KBM-7 (cell line): ENCODE data around the gene ANKDD1B.

Experiments
- DNase-seq: peaks from one replicate; pipeline ENCODE4 v3.0.0-alpha.2; 2015
- in situ Hi-C: fragments of 300-500 bp; cut with MboI; formaldehyde crosslinking; loops from 2 replicates; pipeline ENCODE4 v1.14.3; 2020; ENCODE audit warnings: low sequenced_read_pairs, low pct_unique_long_range_greater_than_20kb, mixed read lengths

The ANKDD1B gene

DNA sequence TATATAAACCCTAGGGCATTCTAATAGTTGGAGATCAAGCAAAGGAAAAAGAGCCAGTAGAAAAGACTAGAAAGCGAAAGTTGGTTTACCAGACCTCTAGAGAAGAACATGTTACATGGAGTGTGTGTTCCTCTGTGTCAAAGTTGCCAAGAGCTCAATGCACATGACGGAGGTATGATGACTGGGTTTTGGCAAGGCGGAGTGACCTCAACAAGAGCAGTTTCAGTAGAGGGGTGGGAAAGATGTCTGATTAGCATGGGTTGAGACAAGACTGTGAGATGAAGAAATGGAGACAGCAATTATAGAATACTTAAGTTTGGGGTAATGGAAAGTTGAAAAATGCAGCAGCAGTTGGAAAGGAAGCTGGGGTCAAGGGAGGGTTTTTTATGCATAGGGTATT, 1.6 kb downstream of the ANKDD1B start:
- DNase-seq = no peak
- in situ Hi-C loops = no loop called here

DNA sequence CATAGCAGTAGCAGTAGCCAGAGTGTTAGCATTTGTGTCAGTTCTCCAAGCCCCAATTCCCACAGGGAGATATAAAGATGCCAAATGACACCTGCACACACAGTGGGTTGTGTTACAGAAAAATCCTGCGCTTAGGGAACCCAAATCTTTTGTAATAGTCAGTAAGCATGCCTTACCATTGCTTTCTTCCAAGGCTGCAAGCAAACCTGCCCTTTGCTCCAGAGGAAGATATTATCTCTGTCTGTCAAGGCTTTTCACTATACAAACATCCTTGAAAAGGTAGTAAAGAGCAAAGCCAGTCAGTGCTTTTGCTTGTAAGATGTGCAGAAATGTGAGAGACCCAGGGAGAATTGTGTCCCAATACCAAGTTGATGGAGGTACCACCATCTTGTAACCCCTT, 2.9 kb downstream of the ANKDD1B start:
- in situ Hi-C loops = no loop called here
- DNase-seq = no peak

DNA sequence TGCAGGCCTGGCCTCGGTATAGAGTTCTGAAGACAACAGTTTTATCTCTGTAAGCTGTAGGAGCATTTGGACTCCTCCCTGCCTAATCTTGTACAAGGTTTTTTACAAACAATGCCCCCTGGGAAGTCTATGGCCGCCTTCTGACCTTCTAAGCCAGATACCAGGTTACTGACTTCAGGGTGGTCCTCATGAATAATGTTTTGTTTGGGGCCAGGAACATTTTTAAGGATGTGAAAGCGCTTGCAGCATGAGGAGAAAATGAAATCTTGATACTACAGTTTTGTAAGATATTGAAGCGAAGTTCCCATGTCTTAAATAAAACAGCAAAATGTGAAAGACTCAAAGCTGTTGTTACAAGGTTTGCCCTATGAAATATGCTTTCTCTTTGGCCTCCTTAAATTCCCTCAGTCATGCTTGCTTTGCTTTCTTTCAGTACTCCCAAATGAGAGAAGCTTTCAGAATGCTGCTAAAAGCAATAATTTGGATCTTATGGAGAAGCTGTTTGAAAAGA, 5.2 kb downstream of the ANKDD1B start:
- DNase-seq = no peak
- in situ Hi-C loops = no loop called here

DNA sequence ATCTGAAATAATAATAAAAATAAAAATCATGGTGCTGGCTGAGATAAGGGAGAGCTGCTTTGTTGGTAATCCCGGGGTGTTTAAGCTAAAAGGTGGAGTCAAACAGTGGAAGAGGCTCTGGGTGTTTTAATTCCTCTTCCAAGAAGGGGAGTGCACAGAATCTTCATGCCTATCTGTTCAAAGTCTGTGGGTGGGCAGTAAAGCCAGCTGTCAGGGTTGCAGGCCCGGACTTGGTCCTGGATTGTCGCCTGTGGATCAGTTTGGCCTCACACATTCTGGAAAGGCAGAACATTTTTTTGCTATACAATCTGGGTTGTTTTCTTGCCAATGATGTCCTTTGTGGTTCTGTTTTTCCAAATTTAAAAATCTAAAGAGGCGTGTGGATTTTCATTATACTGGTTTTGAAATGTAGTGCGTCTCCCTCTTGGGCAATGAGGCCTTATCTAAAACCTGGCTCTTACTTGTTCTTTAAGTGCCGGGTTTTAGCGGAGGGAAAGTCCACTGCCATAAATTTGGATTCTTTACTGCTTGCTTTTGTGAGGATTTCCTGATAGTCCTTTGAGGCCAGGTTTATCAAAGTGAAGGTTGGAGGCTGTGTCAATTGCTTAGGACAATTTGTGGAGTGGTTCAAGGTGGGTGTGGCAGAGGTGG, 5.8 kb downstream of the ANKDD1B start:
- DNase-seq = no peak
- in situ Hi-C loops = no loop called here

DNA sequence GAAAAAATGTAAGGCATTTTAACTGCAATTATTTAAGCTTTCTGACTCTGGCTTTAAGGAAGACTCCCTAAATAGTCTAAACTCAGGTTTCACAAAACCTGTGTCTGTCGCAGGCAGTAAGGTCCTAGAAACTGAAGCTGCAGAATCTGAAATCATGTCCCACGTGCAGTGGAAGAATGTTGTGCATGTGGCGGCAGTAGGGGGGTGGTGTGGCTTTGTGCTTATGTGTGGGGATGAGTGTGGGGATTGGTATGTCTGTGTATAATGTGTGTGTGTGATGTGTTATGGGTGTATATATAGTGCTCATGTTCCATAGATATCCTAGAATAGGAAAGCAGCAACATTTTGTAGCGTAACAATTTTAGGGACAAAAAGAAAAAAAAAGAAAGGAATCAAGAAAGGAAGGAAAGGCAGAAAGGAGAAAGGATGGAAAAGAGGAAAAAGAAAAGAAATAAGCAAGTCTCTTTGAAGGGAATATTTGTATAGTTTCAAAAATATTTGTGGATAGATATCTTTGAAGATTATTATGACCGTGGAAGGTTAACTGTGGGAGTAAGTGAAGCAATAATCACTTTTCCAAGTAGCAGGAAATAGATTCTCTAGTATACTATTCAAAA, 6.6 kb downstream of the ANKDD1B start:
- in situ Hi-C loops = no loop called here
- no peak for DNase-seq

DNA sequence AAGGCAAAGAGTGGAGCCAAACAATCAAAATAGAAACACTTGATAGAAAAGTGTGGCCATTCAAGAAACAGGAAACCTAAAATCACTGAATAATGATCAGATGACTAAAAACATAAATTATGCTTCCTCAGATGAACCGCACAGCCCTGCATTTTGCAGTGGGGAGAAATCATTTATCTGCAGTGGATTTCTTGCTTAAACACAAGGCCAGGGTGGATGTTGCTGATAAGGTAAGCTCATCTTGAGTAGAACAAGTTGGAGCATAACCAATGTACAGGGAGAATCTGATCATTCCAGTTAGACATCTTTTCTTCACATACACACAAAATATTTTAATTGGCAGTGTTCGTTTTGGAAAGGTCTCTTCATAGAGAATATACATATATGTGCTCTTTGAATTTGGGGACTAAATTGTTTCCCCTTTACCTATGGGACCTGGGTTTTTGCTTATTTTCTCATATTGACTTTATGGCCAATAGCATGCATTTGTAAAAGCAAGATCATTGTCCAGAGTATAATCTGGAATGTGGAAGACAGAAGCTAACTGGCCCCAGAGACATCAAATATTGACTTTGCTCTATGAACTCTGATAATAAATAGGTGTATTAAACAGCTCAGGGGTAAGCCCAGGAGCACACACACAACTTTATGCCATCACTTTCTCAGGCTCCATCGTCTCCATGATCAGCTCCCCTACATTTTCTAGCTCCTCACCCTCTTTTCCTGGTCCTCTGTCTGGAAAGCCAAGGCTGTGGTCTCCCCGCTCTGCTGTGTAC, 9.1 kb downstream of the ANKDD1B start:
- no peak for DNase-seq
- in situ Hi-C loops = no loop called here

DNA sequence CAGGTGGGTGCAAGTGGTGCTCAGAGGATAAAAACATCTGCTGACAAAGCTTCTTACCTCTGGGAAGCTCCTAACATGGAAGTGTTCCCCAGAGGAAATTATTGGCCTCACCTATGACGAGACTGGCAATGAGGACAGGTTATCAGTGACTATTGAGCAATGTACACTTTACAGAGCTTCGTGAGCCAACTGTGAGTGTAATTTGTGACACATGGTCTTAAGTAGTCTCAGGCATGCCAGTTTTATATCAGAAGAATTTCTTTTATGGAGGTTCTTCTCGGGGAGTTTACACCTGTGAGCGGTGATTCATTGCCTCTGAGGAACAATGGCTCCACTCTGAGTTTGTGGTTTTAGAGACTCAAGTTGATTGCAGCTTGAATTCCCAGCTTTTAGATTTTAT, 11.3 kb downstream of the ANKDD1B start:
- no peak for DNase-seq
- in situ Hi-C loops = no loop called here

DNA sequence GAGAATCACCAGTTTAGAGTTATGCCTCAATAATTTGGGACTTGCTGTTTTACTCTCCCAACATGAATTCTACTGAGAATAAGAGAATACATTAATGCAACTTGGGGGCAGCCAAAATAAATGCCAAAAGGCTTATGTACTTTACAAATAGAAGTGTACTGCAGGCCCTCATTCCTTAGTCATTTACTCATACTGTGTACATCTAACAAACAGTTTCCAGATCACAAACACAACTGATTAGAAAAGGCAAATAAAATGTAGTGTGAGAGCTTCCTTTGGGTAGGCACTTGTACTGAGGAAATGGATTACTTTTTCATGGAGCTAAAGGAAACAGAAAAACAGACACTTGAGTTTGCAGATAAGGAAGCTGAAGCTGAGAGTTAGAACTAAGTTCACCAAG, 12.6 kb downstream of the ANKDD1B start:
- DNase-seq = no peak
- in situ Hi-C loops = no loop called here

DNA sequence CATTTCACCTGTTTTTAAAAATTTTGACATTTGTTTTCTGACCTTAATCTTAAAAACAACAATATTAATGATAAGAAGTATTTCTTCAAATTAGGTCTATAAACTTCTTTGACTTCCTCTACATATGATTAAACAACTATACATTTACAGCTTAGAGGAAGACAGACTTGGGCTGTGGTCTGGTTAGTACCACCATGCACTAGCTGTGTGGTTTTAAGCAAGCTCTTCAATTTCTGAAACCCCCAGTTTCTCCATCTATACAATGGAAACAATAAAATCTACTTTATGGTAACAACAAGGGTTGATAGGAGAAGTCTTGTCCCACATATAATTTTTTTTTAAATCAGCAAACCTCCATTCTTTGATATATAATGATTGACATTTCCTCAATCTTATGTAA, 15.7 kb downstream of the ANKDD1B start:
- no peak for DNase-seq
- in situ Hi-C loops = no loop called here

DNA sequence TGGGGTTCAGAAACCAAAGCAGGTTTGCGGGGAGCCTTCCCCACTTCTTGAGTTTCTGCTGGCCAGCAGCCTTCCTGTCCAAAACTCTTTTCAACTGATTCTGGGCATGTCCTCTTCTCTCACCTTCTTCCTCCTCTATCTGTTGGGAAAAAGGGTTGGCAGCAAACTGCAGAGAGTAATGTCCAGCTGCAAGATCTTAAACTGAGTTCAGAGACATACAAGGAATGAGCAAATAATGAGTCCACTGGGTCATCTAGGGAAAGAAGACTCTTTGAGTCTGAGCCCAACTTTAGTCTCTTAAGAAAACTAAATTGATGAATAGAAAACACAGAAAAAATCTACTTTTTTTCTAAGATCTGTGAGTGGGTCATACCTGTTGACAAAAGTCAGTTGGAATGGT, 16.5 kb downstream of the ANKDD1B start:
- no peak for DNase-seq
- in situ Hi-C loops = no loop called here

DNA sequence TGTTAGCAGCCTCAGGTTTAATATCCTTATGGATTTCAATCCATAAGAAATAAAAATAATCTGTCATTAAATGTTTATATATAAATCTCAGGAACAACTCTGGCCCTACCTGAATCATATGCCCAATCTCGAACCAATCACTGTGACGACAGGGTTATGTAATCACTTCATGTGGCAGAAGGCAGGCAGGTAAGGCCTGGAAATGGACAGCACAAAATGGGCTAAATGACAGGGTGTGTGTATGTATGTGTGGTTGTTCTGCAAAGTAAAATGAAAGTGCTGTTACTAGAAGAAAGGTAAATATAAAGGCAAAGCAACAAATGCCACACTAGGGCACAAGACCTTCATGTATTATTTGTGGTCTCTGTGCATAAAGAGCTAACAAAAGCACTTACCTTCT, 19.6 kb downstream of the ANKDD1B start:
- in situ Hi-C loops = no loop called here
- no peak for DNase-seq

DNA sequence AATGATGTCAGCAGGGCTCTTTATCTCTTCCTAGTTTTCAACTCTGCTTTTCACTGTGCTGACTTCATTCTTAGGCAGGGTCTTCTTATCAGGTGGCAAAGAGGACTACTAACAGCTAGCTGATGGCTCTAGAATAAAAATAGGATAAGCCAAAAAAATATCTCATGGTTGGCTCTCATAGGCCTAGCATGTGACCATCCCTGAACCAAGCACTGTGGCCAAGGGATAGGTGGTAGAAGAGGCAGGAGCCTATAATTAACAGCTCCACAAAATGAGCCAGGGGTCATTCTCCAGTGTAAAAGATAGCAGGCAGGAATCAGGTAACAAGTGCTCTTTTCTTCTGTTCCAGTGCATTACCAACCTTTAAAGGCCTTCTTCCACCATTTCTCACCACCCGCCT, 21.1 kb downstream of the ANKDD1B start:
- DNase-seq = no peak
- in situ Hi-C loops = no loop called here

DNA sequence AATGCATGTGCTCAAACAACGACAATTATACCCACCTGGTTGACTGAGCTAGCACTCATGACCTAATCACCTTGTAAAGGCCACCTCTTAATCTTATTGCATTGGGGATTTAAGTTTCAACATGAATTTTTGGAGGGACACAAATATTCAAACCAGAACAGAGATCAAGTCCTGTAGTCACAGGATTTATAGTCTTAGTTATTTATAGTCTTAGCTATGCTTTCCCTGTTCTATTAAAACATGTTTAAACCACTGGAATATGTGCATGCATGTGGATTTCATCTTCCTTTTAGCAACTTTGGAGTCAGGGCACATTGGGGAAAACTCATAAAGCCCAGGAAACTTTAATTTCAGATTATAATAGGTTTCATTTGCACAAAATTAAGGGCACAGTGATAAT, 26.7 kb downstream of the ANKDD1B start:
- in situ Hi-C loops = no loop called here
- DNase-seq = no peak

DNA sequence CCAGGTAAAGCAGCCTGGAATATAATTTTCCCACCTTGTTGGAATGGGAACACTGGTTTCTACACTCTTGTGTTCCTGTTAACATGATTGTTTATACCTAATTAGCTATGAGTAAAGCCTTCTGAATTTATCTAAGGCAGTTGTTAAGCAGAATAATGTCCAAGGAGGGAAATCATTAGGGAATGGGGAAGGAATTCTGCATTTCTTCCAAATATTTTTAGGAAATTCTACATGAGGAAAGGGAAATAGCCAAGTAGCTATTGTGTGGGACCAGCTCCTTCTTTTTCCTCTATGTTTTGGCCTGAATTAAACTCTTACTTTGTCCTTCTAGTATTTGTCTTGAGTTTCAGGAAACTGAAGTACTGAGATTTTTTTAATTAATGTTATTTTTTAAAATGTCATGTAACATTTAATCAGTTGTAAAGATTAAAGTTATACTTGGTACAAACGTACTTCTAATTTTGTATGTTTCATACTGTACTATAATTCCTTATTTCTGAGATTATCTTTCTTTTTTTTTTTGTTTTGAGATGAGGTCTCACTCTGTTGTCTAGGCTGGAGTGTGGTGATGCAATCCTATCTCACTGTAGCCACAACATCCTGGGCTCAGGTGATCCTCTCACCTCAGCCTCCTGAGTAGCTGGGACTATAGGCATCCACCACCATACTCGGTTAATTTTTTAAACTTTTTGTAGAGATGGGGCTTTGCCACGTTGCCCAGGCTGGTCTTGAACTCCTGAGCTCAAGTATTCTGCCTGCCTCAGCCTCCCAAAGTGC, 28.5 kb downstream of the ANKDD1B start:
- no peak for DNase-seq
- in situ Hi-C loops = no loop called here

DNA sequence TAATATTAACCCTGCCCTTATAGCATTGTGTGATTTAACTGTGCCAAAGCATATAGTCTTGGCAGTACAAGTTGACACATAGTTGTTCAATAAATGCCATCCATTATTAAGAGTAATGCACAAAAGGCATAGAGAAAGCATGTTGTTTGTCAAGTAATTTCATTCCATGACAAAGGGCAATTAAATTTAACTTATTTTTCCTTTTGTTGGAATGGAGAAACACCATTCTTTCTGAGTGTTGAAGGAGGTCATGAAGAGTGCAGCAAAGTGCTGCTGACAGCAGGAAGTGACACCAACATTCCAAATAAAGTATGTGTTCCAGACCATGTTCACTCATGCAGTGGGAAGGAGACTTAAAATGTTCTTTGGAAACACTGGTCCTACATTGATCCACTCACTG, 29.1 kb downstream of the ANKDD1B start:
- DNase-seq = no peak
- in situ Hi-C loops = no loop called here

DNA sequence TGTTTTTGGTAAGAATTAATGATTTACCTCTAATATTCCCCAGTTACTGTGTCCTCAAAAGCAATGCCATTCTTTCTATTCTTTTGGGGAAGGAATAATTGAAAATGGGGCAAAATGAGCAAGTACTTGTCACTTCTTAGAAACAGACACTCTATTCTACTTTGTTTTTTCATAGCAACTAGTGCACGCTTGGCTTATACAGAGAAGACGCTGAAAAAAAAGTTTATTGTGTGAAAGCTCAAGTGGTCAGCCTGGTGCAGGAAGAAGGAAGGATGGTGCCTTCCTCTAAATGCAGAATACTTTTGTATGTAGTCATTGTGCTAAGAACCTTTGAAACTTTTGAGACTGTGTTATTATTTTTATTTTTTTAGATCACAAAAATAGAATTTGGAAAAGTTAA, 29.6 kb downstream of the ANKDD1B start:
- in situ Hi-C loops = no loop called here
- no peak for DNase-seq

DNA sequence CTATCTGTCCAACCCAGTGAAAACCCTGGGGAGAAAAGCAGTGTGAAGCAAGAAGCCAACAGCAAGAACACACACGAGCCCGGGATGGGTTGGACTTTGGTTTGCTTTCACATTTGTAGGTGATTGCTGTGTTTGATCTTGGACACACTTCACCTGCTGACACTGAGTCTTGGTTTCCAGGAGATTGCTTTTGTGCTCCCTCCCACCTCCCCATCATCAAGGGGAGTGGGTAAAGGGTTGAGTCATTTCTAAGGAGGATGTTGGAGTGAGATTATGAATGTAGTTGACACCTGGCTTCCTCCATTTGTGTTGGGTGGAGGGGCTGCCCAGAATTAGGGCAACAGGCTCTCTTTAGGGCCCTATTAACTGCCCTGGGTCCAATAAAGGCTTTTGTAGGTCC, 37.5 kb downstream of the ANKDD1B start:
- no peak for DNase-seq
- in situ Hi-C loops = no loop called here

DNA sequence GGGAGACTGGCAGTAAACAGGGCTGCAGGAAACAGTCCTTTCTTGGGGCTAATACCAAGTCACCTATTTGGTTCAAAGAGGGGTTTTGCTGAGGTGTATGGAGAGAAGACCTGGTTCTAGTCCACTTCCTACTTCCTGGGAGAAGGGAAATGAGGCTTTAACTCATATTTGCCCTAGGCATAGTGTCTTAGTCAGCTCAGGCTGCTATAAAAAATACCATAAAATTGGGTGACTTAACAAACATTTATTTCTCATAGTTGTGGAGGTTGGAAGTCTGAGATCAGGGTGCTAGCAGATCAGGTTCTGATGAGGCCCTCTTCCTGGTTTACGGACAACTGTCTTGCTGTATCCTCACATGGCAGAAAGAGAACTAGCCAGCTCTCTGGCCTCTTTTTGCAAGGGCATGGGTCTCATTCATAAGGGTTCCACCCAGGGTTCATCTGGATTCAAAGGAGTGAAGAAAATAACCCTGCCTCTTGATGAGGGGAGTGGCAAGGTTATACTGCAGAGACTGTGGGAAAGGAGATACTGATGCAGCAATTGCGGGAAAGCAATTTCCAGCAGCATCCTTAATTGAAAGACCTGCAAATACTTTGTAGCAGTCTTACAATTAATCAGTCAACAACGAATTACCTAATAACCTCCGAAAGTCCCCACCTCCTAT, 40.5 kb downstream of the ANKDD1B start:
- in situ Hi-C loops = no loop called here
- DNase-seq = no peak

DNA sequence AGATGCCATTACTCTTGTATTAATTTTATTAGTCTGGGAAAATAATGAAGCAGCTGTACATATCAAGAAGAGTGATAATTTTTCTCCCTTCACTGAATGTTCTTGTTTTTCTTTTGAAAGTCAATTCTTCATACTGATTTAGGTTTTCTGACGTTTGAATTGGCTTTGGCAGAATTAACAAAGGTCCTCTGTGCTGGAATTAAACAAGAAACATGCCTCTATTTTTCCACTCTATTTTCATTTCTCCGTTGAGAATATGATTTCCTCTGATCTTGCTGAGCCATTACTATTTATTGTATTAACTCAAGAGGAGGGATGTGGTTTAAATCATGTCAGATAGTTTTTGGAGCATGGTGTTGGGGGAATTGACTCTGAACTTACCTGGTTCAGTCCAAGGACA, 42.3 kb downstream of the ANKDD1B start:
- in situ Hi-C loops = no loop called here
- no peak for DNase-seq
